GM21619 (cell line): ENCODE results near the gene ATP5PB.

Experiments used
- ATAC-seq: cut with Tn5 transposase; IDR thresholded peaks from one replicate; pipeline ENCODE4 v1.9.1; 2021; ENCODE audit not compliant: unreplicated experiment

Gene ATP5PB, protein sequence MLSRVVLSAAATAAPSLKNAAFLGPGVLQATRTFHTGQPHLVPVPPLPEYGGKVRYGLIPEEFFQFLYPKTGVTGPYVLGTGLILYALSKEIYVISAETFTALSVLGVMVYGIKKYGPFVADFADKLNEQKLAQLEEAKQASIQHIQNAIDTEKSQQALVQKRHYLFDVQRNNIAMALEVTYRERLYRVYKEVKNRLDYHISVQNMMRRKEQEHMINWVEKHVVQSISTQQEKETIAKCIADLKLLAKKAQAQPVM

DNA sequence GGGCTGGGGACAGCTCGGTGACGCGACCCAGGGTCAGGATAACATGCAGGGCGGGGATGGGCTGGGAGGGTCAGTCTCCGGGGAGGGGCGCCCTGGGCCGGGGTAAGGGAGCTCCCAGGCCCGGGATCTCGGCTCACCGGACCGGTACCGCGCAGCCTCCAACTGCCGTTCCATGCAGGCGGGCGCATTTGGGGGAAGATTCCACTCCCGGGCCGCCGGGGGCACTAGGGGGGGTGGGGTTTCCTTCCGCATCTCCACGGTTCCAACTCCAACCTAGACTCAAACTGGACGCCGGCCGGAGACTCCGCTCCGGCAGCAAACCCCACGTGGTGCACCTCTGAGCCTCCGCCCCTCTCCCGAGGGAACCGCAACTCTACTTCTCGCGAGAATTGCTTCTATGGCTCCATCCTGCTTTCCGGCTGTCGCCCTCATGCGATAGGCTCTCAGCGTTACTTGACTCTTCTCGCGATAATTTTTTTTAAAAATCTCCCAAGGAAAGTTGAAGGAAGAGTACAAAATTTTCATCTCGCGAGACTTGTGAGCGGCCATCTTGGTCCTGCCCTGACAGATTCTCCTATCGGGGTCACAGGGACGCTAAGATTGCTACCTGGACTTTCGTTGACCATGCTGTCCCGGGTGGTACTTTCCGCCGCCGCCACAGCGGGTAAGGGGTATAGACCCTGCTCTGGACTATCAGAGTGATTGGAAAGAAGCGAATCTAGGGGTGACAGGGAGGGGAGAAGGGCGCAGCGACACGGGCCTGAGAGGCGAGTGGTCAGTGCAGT, at the start of gene ATP5PB, which contains the start of gene WDR77:
Gene ATP5PB (plus strand): TSS at position 547 of the 785 bp plus-strand sequence. CDS start 78 bp downstream, at position 625.
Gene WDR77 (minus strand): TSS at position 339 of the 785 bp plus-strand sequence. CDS start 87 bp downstream, at position 252.
- ATAC-seq: peak; percentile 90

DNA sequence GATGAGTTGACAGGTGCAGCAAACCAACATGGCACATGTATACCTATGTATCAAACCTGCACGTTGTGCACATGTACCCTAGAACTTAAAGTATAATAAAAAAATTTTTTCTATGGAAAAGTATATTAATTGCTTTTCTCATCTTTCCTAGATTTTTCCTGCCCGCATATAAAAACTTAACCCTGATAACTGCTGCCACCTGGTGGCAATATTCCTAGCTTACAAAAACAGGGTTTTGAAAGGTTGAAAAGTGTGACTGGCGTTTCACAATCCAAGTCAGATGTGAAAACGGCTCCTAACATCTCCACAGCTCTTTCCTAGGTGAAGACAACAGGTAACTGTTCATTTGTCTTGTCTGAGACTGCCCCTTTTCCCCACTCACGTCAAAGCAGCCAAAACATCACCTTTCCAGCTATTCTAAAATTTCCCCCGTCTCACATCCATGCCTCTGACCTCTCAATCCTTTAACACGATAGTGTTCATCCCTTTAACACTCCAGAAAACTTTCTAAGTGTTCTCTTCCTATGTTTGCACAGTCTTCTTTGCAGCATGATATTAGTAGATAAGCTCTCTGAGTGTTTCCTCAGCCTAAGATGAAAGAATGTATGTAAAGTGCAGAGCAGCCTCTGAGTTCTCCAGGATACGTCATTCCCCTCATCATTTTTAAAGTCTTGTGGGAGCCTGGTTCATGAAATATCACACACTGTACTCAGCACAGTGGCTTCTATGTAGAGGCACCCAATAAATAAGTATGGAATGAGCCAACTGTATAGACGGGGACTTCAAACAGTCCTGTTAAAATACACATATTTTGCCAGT, 49.3 kb upstream of the ATP5PB start:
- ATAC-seq: no peak

DNA sequence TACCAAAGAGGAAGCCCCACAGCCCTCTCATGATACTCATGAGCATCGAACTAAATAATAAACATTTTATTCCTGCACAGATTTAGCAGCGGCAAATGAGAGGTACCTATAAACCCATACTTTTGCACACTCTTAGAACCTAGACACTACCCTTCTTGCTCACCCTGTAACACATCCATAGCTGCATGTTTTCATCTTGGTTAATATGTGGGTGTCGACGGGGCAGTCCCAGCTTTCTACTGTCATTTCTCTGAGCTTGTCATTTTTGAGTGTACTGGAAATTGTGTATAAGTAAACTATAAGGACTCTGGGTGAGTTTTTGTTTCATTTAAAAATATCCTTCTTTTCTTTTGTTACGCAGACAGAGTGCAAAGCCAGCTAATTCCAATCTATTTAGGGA, 47.2 kb upstream of the ATP5PB start:
- ATAC-seq: no peak

DNA sequence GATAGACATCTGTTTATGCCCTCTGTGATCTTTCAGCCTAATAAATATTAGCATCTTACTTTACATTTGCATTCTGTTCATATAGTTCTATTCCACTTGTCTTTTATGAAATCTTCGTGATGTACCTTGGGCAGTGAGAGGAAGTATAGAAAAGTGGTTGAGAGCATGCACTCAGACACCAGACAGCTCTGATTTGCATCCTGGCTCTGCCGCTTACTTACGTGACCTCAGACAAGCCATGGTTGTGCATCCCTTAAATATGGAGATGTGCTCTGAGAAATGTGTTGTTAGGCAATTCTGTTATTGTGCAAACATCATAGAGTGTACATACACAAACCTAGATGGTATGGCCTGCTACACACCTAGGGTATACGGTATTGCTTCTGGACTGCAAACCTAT, 44.7 kb upstream of the ATP5PB start:
- no peak for ATAC-seq

DNA sequence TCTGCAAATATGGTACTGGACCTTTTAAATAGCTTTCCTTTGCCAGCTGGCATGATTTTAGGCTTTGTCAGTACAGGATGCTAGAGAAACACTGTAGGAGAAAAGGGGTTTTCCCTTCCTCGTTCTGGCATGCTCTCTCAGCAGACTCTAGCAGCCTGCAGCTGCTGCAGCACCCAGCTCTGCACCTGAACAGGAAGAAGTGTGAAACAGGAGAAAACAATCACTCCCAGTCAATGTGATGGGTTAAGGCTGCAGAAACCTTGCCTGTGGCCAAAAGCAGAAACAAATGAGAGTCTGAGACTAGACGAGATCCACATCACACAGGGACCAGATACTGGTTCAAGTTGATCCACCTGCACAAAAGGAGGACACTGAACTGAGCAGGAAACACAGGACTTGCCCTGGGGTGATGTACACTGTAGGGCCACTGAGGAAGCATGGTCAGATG, 42.9 kb upstream of the ATP5PB start:
- peak; percentile 91 for ATAC-seq

DNA sequence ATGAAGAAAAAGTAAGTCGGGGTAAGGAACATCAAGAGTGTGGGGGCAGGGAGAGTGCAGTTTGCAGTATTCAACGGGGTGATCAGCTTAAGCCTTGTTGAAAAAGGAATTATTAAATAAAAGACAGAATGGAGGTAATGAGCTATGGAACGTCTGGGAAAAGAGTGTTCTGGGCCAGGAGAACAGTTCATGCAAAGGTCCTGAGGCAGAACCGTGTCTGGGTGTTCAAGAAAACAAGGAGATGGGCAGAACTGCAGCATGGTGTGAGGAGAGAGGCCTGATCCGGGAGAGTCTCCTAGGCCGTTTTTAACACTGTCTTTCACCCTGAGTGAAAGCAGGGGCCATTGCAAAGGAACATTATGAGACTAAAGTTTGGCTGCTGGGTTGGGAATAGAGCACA, 42.0 kb upstream of the ATP5PB start:
- no peak for ATAC-seq

DNA sequence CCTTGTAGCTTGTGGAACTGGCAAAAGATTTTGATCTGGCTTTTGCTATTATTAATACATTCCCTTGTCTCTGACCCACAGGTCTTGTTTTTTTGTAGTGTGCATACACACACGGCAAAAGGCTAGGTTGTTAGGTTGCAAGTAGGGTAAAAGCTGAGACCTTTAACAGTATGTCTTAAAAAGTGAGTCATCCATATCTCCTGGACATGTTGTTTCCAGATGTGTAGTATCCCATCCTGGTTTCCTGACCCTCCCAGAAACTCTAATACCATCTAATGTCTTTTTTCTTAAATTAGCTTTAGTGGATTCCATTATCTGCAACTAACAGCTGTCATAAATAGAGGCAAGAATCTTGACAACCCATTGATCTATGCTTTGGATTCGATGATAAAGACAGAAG, 36.4 kb upstream of the ATP5PB start:
- no peak for ATAC-seq

DNA sequence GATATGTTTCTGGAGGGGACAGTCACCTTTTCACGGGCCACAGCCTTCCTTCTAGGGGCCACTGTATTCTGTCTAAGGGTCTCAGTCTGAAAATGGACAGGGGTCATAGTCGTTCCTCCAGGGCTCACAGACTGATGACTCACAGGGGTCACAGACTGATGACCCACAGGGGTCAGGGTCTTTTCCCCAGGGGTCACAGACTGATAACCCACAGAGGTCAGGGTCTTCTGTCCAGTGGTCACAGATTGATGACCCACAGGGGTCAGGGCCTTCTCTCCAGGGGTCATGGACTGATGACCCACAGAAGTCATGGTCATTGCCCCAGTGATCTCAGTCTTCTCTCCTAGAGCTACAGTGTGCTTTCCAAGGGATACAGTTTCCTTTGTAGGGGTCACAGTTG, 34.5 kb upstream of the ATP5PB start:
- no peak for ATAC-seq

DNA sequence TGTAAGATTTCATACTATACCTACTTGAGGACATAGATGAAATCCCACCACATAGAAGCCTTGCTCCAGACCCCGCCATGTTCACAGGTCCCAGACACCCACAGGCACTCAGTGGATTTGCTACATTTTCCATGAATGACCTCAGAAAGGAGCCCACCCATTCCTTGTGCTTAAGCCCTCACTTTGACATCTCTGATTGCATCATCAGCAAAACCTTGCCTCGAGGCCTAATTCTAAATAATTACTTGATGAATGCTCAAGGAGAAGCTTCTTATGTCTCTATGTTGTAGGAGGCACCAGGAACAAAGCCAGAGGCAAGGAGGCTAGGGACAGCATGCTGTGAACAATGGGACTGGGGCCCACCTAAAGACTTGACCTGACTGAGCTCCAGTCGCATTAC, 33.8 kb upstream of the ATP5PB start:
- ATAC-seq: no peak

DNA sequence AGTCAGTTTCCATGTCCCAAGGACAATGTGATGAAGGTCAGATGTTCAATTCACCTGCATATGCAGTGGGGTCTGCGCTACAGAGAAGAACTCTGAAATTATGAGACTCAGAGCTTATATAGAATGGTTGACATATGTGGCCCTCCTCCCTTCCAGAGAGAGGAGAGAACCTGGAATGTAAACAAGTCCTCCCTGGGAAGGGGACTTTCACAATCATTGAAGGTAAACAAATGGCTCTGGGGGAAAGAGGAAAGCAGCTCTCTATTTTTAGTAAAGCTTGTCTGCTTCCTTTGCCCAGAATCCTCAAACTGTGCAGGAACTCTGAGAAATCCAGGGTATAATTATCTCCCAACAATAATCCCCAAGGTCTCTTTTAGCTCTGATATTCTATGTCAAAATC, 31.5 kb upstream of the ATP5PB start:
- ATAC-seq: no peak

DNA sequence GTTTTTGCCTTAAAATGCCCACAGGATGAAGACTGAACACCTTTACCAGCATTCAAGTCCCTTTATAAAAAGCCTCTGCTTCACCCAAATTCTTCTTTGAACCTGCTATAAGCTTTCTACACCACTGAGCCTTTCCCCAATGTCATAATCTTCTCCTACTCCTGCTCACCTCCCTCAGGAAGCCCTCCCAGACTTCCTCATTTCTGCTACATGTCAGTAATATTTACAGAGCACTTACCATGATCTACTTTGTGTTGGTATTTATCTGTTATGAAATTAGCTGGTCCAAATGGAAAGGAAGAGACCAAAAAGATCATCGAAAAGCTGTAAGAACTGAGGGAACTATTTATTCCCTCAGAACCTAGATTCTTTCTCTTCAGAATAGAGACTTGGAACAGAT, 30.2 kb upstream of the ATP5PB start:
- no peak for ATAC-seq

DNA sequence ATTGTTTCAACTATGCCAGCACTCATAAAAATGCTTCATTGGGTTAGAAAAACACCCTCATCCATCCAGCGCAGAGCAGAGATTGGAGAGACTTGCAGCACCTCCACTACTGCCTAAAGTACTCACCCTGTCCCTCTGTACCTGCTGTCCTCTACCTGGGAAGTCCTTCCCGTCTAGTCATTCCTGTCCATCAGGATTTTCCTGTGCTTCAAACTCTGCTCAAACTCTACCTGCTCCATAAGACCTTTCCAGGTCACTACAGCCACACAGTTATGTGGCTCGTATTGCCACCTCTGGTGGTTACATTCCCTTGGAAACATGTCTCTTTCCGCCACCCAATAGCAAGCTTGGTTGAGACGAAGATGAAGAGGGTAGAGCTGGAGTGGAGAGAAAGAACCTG, 28.9 kb upstream of the ATP5PB start:
- ATAC-seq: no peak

DNA sequence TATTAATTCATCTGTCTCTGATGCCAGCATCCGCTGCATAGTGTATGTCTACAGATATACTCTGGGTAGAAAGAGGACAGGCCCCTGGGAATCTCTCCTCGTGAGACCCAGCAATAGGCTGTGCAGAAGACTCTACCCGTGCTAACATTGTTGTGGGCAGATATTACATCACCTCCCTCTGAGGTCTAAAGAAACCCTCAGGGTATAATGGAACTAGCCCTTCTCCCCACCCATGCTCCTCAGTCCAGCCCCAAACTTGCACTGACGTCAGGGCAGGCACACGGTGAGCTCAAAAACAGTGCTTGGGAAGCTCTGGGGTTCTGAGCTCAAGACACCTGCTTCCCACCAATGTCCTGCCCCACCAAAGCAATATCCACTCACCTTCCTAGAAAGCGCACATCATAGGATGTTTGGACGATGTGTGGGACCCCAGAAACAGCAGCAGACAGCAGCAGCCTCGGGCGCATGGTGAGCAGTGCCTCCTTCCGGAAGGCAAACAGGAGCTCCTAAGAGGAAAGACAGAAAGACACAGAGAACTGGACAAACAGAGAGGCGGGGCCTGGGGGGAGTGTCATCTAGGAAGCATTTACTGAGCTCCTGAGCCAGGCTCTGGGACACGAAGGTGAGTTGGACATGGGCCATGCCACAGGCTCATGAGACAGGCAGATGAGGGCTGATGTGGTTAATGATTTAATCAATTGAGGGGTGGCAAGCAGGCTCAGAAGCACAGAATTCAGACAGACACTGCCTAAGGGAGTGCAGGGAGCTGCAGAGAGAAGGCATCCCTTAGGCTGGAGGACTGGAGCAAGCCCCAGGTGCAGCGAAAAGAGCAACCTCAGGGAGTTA, 26.5 kb upstream of the ATP5PB start:
- ATAC-seq: no peak

DNA sequence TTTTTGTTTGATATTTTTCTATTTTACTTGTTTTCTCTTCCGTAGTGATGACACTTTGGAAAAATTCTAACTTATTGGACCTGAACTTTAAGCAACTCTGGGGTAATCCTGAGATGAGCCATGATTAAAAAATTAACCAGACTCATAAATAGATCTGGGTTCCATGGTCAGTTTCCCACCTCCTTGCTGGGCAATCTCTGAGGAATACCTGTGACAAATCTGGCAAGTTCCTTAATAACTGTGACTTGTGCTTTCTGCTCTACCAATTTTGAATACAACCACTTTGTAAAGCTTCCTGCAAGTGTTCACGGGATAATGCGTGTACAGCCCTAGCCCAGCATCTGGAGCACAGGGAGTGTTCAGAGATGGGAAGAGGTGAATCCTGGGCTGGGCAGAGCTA, 25.0 kb upstream of the ATP5PB start:
- no peak for ATAC-seq

DNA sequence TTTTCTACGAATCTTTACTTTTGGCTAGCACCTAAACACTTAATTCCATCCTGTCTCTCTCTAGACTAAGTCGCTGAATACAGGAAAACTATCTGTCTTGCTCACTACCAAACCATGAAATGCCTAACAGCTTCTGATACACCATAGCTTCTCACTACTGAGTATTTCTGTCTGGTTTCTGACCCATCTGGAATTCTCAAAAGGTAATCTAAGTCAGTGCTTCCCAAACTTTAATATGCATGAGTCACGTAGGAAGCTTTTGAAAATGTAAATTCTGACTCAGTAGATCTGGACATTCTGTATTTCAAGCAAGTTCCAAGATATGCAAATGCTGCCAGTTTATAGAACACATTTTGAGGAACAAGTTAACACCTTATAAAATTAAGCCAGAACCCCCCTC, 12.5 kb upstream of the ATP5PB start:
- no peak for ATAC-seq

DNA sequence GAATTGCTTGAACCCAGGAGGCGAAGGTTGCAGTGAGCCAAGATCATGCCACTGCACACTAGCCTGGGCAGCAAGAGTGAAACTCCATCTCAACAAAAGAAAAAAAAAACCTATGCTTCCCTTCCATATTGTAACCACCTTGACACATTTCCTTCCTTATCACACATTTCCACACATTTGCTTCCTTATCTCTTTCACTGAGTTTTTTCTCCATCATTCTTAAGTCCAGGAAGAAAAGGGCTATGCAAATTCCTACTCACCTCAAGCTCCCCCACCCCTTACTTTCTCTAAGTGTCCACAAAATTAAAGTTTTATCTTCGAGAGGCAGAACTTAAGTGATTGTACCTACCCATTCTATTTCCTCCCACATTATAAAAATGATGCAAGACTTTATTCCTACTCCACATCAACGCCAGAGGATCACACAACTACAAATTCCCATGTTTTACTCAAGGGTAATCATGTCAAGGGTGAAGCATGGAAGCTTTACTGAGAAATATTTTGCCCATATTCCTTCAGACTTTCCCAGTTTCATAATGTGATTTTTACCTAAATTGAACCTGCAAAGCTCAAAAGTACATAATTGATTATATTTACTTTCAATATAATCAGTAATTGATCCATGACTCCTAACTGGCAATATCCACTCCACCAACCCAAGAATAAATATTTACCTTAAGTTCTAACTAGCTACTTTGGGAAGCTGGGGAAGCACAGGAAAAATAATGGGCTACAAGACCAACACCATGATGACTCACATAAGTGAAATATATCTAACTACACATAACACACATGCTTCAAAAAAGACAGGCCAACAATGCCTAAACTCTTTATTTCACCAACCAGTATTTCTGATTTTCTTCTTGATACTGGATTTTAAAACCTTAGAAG, 9.6 kb upstream of the ATP5PB start:
- no peak for ATAC-seq

DNA sequence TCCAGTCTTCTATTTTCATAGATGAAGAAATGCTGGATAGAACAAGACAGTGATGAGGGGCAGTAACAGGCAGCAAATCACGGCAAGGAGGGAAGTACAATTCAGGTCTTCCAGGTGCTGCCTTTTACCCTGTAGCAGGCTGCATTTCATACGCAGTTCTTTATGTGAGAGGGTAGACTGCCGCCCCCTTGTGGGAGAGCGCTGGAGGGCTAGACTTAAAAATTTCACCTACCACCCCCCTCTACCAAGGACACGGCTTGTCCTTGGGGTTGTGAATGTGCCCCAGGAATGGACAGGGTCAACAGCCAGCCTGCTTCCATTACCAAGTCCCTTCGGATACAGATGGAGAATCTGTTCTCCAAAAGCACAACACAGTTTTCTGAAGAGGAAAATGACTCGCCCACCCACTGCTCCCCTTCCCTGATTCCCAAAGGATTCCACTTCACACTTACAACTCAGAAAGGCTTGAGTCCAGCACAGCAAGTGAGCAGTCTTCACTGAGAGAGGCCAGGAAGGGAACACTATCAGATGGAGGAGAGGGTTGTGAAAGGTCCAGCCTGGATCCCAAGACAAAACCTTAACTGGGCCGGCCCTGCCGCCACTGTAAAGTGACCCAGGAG, 7.6 kb upstream of the ATP5PB start:
- no peak for ATAC-seq

DNA sequence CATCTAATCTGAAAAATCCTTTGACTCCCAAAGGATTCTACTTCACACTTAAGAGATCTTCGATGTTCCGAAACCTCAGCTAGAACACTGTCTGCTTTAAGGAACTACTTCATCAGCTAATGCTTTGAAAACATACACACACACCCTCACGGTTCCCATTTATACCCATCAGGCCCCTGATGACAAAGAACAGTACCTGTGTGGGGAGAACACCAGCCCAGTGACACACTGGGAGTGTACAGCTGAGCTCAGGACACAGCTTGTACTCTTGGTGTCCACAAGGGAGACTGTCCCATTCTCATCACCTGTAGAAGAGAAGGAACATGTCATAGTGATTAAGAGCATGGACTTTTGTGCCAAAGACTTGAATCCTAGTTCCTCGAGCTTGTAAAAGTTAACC, 6.8 kb upstream of the ATP5PB start:
- no peak for ATAC-seq

DNA sequence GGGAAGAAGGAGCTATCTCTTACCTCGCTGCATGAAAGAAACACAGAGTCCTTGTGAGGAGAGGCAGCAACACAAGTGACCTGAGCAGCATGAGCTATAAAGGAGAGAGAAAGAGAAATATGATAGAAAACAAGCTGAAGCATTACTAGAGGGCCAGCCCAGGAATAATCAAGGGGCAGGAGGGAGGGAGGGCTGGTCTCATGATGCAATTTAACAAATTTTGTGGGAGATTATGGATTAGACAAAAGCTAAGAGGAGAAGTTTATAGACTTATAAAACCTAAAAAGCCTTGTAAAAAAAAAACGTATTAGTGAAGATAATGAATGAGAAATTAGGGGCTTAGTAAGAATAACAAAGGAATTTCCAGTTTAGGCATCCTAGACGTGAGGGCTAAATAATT, 5.2 kb upstream of the ATP5PB start:
- ATAC-seq: no peak
